ENCODE data around the gene CERS6.

Gene CERS6

DNA sequence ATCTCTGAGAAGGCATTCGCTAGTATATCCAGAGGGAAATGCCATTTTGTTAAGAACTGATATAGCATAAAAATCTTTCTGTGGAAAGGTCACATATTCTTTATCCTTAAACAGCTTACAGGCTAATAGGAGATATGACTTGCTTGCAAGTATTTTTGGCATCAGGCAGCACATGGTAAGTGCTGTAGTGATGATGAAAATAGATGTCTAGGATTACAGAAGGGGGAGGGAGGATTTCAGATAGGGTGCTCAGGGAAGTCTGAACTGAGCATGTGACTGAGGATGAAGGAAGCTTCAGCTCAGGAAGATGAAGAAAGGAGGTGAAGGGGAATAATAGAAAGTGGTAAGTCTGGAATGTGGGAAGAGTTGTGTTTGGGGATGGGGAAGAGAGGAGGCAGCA lies 187.9 kb downstream of the CERS6 start:
- TF ChIP-seq, protein P1, sequence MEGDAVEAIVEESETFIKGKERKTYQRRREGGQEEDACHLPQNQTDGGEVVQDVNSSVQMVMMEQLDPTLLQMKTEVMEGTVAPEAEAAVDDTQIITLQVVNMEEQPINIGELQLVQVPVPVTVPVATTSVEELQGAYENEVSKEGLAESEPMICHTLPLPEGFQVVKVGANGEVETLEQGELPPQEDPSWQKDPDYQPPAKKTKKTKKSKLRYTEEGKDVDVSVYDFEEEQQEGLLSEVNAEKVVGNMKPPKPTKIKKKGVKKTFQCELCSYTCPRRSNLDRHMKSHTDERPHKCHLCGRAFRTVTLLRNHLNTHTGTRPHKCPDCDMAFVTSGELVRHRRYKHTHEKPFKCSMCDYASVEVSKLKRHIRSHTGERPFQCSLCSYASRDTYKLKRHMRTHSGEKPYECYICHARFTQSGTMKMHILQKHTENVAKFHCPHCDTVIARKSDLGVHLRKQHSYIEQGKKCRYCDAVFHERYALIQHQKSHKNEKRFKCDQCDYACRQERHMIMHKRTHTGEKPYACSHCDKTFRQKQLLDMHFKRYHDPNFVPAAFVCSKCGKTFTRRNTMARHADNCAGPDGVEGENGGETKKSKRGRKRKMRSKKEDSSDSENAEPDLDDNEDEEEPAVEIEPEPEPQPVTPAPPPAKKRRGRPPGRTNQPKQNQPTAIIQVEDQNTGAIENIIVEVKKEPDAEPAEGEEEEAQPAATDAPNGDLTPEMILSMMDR (IDR thresholded peaks at IDR 0.05; ENCODE audit: low read depth, low read length), result no peak
- no peak overlapping the region for H3K4me3 ChIP-seq (replicated peaks in 1 of 2; ENCODE audit: low read depth in 2 of 2, low read length in 2 of 2)
- peak; percentile 42 to 62 for DNase-seq (ENCODE audit: low read depth in 2 of 2)

DNA sequence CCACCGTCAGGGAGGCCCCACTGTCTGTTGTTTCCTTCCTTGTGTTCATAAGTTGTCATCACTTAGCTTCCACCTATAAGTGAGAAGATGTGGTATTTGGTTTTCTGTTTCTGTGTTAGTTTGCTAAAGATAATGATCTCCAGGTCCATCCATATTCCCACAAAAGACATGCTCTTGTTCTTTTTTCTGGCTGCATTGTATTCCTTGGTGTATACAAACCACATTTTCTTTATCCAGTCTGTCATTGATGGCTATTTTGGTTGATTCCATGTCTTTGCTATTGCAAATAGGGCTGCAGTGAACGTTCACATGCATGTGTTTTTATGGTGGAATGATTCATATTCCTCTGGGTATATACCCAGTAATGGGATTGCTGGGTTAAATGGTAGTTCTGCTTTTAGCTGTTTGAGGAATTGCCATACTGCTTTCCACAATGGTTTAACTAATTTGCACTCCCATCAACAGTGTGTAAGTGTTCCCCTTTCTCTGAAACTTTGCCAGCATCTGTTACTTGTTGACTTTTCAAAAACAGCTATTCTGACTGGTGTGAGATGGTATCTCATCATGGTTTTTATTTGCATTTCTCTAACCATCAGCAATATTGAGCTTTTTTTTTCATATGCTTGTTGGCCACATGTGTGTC lies 189.7 kb downstream of the CERS6 start:
- DNase-seq (ENCODE audit: low read depth in 2 of 2), result peak in 1 of 2 donors; percentile 44
- TF ChIP-seq, protein P1 (IDR thresholded peaks at IDR 0.05; ENCODE audit: low read depth, low read length), result no peak

DNA sequence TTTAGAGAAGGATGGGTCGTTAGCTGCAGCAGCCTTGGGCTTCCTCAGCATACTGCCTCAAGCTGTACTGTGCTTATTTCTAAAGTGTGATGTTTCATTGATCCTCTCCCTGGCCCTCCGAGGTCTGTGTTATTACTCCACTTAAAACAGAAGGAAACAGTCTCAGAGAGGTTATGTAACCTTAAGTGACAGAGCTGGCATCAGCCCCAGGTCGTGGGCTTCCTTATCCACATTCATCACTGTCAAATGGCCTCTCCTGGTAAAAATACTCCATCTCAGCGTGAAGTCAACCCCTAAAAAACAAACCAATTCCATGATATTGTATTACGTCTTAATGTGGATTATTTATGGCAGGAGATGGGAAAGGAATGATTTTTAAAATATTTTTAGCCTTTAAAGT lies 193.0 kb downstream of the CERS6 start:
- TF ChIP-seq, protein P1 (IDR thresholded peaks at IDR 0.05; ENCODE audit: low read depth, low read length), result no peak
- no peak for DNase-seq (ENCODE audit: low read depth in 2 of 2)
- H3K4me3 ChIP-seq (replicated peaks in 1 of 2; ENCODE audit: low read depth in 2 of 2, low read length in 2 of 2), result no peak overlapping the region

More for the DNA sequence above, 189.7 kb downstream of the CERS6 start:
- no peak overlapping the region for H3K4me3 ChIP-seq (replicated peaks in 1 of 2; ENCODE audit: low read depth in 2 of 2, low read length in 2 of 2)

DNA sequence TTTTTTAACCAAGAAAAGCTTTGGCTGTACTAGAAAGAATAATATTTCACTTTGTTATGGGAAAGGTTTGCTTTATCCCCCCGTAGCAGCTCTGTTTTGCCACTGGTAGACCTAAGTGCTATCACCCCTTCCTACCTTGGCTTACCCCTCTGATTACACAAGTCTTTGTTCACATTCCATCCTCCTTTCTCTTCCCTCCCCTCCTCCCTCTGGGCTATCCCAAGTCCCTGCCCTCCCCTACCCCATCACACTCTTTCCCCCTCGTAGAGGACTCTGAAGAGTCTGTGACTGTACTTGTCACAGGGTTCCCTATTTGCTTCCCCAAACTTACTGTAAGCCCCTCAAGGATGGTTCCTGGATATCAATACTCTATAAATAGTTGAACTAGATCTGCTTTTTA lies 193.5 kb downstream of the CERS6 start:
- DNase-seq (ENCODE audit: low read depth in 2 of 2), result no peak
- no peak overlapping the region for H3K4me3 ChIP-seq (replicated peaks in 1 of 2; ENCODE audit: low read depth in 2 of 2, low read length in 2 of 2)
- TF ChIP-seq, protein P1 (IDR thresholded peaks at IDR 0.05; ENCODE audit: low read depth, low read length), result no peak

DNA sequence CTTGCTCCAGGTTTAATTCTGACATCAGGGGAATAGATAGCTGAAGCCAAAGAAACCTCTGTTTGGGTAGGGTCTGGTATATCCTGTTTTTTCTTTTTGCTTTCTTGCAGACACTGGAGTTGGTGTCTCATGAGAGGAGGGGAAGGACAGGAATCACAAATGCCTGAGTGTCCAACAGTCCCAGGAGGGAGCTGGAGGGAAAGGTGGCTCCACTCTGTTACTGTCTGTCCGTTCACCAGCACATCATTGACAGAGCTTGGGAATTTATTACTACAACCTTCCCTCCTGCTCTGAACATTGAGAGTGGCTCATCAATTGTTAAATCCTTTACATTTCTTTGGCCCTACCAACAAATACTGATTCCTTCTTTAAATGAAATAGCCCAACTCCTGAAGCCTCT lies 194.1 kb downstream of the CERS6 start:
- no peak for DNase-seq (ENCODE audit: low read depth in 2 of 2)
- no peak overlapping the region for H3K4me3 ChIP-seq (replicated peaks in 1 of 2; ENCODE audit: low read depth in 2 of 2, low read length in 2 of 2)
- TF ChIP-seq, protein P1 (IDR thresholded peaks at IDR 0.05; ENCODE audit: low read depth, low read length), result no peak

DNA sequence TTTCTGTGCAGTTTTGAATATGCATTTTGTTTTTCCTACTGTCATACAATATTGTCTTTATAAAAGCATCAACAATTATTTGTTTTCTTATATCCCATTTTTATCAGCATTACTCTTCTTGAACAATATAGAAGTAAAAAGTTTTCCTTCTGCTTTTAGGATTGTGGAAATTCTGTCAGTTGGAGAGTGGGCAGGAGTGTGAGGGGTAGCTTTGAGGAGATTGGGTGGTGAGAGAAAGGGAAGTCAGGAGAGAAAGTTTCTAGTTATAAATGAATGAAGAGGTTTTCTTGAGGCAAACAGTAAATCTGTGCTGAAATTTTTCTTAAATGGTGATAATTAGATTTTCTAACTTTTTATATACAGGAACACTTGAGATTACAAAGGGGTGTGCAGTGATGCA lies 194.7 kb downstream of the CERS6 start:
- no peak for DNase-seq (ENCODE audit: low read depth in 2 of 2)
- TF ChIP-seq, protein P1 (IDR thresholded peaks at IDR 0.05; ENCODE audit: low read depth, low read length), result no peak
- no peak overlapping the region for H3K4me3 ChIP-seq (replicated peaks in 1 of 2; ENCODE audit: low read depth in 2 of 2, low read length in 2 of 2)

All from cardiac fibroblast (primary cell).